ENCODE measurements around the gene DUSP15.
A peak's percentile ranks its signal among the peaks of the same experiment; 100 is the strongest.

Gene DUSP15

DNA sequence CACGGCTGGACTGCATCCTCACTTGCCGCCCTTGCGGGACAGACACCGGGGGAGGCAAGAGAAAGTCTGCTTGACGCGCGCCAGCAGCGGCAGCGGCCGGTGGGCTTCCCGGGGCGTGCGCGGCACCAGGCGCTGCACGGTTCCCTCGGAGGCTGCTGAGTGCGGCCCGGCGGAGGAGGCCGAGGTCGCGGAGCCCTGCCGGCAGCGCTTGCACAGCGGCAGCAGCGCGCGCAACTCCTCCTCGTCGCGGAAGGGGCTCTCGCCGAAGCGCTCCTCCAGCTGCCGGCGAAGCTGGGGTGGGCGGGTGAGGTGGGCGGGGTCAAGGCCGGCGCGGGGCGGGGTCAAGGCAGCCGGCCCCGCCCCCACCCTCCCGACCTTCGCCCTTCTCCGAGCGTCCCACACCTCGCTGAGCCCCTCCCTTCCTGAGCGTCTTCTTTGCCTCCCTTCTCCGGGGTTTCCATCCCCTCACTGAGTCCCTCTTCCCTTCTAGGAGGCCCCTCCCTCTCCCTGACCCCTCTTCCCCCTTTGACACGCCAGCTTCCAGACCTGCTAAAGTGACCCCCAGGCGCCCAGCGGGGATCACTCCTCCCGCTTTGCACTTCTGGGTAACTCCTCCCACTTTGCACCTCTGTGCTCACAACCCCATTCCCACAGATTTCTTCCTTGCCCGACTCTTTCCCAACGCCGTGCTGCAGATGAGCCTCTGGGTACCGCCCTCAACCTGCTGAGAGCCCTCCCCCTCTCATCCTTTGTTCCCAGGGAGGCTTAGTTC is 8.8 kb downstream of the DUSP15 start:
- Histone ChIP-seq H3K27ac (ENCODE audit: insufficient read depth, low read length, poor library complexity, severe bottlenecking) (no peak overlapping the region), H3K27me3 (replicated peaks; ENCODE audit: control insufficient read depth, insufficient read depth, low read length, poor library complexity, severe bottlenecking) (peaks cover 4% of the 10 kb centered on the region), H3K4me3 (ENCODE audit: insufficient read depth, low read depth, low read length, poor library complexity, severe bottlenecking) (peak overlapping the region; percentile 59), H3K4me1 (ENCODE audit: control insufficient read depth, insufficient read depth, low read length, poor library complexity, severe bottlenecking) (peaks cover 8% of the 10 kb centered on the region), H3K9me3 (ENCODE audit: control insufficient read depth, low read length) (no peaks in the 10 kb centered on the region), H3K36me3 (ENCODE audit: control insufficient read depth, insufficient read depth, low read length) (no peaks in the 10 kb centered on the region)
- DNase-seq: peak; percentile 41 to 45 (median 41)

DNA sequence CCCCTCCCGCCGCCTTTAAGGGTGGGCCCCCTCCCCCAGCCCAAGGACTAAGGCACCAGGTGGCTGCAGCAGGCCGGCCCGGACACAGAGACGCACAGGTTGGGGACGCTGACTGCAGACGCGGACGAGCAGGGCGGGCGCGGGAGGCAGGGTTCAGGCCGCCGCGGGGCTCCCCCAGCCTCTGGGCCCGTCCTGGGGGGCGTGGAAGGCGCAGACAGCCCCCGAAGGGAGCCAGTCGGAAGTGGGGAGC is 9.3 kb downstream of the DUSP15 start:
- Histone ChIP-seq H3K9me3 (ENCODE audit: control insufficient read depth, low read length) (no peaks in the 10 kb centered on the region), H3K27ac (ENCODE audit: insufficient read depth, low read length, poor library complexity, severe bottlenecking) (no peak overlapping the region), H3K4me1 (ENCODE audit: control insufficient read depth, insufficient read depth, low read length, poor library complexity, severe bottlenecking) (peaks cover 8% of the 10 kb centered on the region), H3K4me3 (ENCODE audit: insufficient read depth, low read depth, low read length, poor library complexity, severe bottlenecking) (peak overlapping the region; percentile 59), H3K36me3 (ENCODE audit: control insufficient read depth, insufficient read depth, low read length) (no peaks in the 10 kb centered on the region), H3K27me3 (replicated peaks; ENCODE audit: control insufficient read depth, insufficient read depth, low read length, poor library complexity, severe bottlenecking) (peaks cover 4% of the 10 kb centered on the region)
- no peak for DNase-seq

DNA sequence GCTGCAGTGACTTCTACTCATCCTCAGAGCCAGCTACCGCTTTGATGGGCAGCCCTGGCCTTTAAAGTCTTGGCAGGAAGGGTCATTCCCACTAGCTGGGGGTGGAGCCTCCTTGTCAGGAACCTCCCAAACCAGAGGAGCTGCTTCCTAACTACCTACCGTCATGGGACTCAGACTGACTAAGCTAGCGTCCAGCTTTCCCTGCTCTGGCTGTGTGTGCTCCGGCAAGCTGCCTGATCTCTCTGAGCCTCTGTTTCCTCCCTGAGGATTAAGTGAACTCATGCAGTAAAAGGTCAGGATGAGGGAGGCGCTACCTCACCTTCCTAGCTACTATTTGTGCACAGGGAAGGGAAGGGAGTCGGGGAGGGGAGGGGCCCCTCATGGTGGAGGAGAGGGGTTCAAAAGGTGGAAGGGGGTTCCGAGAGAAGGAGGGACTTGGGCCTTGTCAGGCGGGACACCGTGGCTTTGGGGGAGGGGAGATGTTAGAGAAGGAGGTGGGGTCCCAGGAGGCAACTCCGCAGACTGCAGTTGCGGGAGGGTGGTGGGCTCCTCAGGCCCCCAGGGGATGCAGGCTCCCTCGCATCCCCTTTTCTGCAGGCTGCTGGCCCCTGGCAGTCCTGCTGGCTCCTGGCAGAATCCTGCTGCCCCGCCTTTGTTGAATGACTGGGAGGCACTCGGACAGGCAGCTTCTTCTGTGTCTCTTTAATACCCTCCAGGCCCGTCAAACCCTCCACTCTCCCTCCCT is 9.8 kb downstream of the DUSP15 start:
- H3K36me3 ChIP-seq (ENCODE audit: control insufficient read depth, insufficient read depth, low read length): no peaks in the 10 kb centered on the region
- peaks cover 4% of the 10 kb centered on the region for H3K27me3 ChIP-seq (replicated peaks; ENCODE audit: control insufficient read depth, insufficient read depth, low read length, poor library complexity, severe bottlenecking)
- peaks cover 8% of the 10 kb centered on the region for H3K4me1 ChIP-seq (ENCODE audit: control insufficient read depth, insufficient read depth, low read length, poor library complexity, severe bottlenecking)
- no peak for DNase-seq
- H3K9me3 ChIP-seq (ENCODE audit: control insufficient read depth, low read length): no peaks in the 10 kb centered on the region
- peak overlapping the region; percentile 59 for H3K4me3 ChIP-seq (ENCODE audit: insufficient read depth, low read depth, low read length, poor library complexity, severe bottlenecking)
- H3K27ac ChIP-seq (ENCODE audit: insufficient read depth, low read length, poor library complexity, severe bottlenecking): no peak overlapping the region

DNA sequence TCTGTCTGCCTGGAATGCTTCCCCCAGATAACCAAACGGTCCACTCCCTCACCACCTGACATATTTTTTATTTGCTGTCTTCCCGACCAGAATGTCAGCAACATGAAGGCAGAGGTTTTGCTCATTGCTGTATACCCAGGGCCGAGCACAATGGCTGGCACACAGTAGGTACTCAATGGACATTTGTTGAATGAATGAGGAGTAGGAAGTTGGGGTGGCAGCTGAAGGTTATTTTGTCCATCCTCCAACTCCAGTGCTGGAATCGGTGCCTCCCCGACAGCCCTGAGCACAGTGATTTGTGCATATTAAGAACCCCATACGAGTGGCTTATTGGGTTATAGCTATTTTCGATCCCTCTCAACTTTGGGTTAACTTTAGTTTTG is 10.3 kb downstream of the DUSP15 start:
- Histone ChIP-seq H3K36me3 (ENCODE audit: control insufficient read depth, insufficient read depth, low read length) (no peaks in the 10 kb centered on the region), H3K9me3 (ENCODE audit: control insufficient read depth, low read length) (no peaks in the 10 kb centered on the region), H3K27ac (ENCODE audit: insufficient read depth, low read length, poor library complexity, severe bottlenecking) (no peak overlapping the region), H3K4me1 (ENCODE audit: control insufficient read depth, insufficient read depth, low read length, poor library complexity, severe bottlenecking) (peaks cover 8% of the 10 kb centered on the region), H3K27me3 (replicated peaks; ENCODE audit: control insufficient read depth, insufficient read depth, low read length, poor library complexity, severe bottlenecking) (peaks cover 7% of the 10 kb centered on the region), H3K4me3 (ENCODE audit: insufficient read depth, low read depth, low read length, poor library complexity, severe bottlenecking) (no peak overlapping the region)
- DNase-seq: no peak

- no peak for DNase-seq
- Histone ChIP-seq H3K27ac (ENCODE audit: insufficient read depth, low read length, poor library complexity, severe bottlenecking) (no peak overlapping the region), H3K36me3 (ENCODE audit: control insufficient read depth, insufficient read depth, low read length) (no peaks in the 10 kb centered on the region), H3K4me1 (ENCODE audit: control insufficient read depth, insufficient read depth, low read length, poor library complexity, severe bottlenecking) (peaks cover 8% of the 10 kb centered on the region), H3K27me3 (replicated peaks; ENCODE audit: control insufficient read depth, insufficient read depth, low read length, poor library complexity, severe bottlenecking) (peaks cover 8% of the 10 kb centered on the region), H3K4me3 (ENCODE audit: insufficient read depth, low read depth, low read length, poor library complexity, severe bottlenecking) (no peak overlapping the region), H3K9me3 (ENCODE audit: control insufficient read depth, low read length) (no peaks in the 10 kb centered on the region)
Measured at GRCh38 chr20:31859266-31859997, 10.9 kb downstream of the DUSP15 start.

- H3K4me1 ChIP-seq (ENCODE audit: control insufficient read depth, insufficient read depth, low read length, poor library complexity, severe bottlenecking): peaks cover 8% of the 10 kb centered on the region
- H3K27me3 ChIP-seq (replicated peaks; ENCODE audit: control insufficient read depth, insufficient read depth, low read length, poor library complexity, severe bottlenecking): peaks cover 8% of the 10 kb centered on the region
- no peaks in the 10 kb centered on the region for H3K36me3 ChIP-seq (ENCODE audit: control insufficient read depth, insufficient read depth, low read length)
- no peak overlapping the region for H3K27ac ChIP-seq (ENCODE audit: insufficient read depth, low read length, poor library complexity, severe bottlenecking)
- no peak overlapping the region for H3K4me3 ChIP-seq (ENCODE audit: insufficient read depth, low read depth, low read length, poor library complexity, severe bottlenecking)
- no peak for DNase-seq
- no peaks in the 10 kb centered on the region for H3K9me3 ChIP-seq (ENCODE audit: control insufficient read depth, low read length)
Measured at GRCh38 chr20:31858760-31859083, 11.6 kb downstream of the DUSP15 start.

DNA sequence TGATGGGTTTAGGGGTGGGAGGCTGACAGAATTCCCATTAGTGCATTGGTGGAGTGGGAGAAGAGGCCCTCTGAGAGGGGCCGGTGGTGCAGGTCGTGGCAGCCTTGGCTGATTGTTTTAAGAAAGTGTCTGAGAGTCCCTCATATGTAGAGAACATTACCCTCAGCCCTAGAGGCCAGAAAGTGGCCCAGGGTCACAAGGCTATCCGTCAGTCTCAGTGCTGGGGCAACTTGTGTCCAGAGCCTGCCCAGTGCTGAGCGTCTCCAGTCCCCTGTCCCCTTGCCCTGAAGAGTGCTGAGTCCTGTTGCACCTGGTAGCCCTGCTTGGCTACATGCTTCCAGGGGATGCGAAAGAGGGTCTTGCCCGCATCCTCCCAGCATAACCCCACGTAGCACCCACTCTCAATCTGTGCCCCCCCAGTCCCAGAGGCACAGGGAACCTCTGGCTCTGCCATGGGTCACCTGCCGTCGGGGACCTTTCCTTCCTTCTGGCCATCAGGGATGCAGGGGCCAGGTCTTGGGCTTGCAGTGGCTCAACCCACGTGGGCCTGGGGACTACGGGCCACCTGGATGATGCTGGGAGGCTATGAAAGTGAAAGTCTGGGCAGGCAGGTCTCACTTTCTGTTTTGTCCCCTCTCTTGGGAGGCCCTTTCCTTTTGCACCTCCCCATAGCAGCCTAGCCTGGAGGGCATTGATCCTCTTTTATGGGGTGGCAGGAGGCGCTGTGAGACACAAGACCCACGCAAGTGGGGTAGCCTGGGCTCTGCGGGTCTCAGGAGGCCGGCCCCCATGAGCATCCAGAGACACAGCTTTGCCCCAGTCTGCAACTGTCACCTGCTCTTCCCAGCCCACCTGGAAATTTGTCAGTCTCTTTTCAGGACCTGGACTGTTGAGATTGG is 12.2 kb downstream of the DUSP15 start:
- Histone ChIP-seq H3K4me1 (ENCODE audit: control insufficient read depth, insufficient read depth, low read length, poor library complexity, severe bottlenecking) (peaks cover 8% of the 10 kb centered on the region), H3K27me3 (replicated peaks; ENCODE audit: control insufficient read depth, insufficient read depth, low read length, poor library complexity, severe bottlenecking) (peaks cover 8% of the 10 kb centered on the region), H3K27ac (ENCODE audit: insufficient read depth, low read length, poor library complexity, severe bottlenecking) (no peak overlapping the region), H3K36me3 (ENCODE audit: control insufficient read depth, insufficient read depth, low read length) (no peaks in the 10 kb centered on the region), H3K4me3 (ENCODE audit: insufficient read depth, low read depth, low read length, poor library complexity, severe bottlenecking) (no peak overlapping the region), H3K9me3 (ENCODE audit: control insufficient read depth, low read length) (no peaks in the 10 kb centered on the region)
- DNase-seq: no peak

GRCh38 chr20:31856516-31856915 is 13.8 kb downstream of the DUSP15 start:
- no peaks in the 10 kb centered on the region for H3K9me3 ChIP-seq (ENCODE audit: control insufficient read depth, low read length)
- no peak for DNase-seq
- no peak overlapping the region for H3K27ac ChIP-seq (ENCODE audit: insufficient read depth, low read length, poor library complexity, severe bottlenecking)
- H3K27me3 ChIP-seq (replicated peaks; ENCODE audit: control insufficient read depth, insufficient read depth, low read length, poor library complexity, severe bottlenecking): peaks cover 14% of the 10 kb centered on the region
- H3K4me3 ChIP-seq (ENCODE audit: insufficient read depth, low read depth, low read length, poor library complexity, severe bottlenecking): no peak overlapping the region
- no peaks in the 10 kb centered on the region for H3K36me3 ChIP-seq (ENCODE audit: control insufficient read depth, insufficient read depth, low read length)
- H3K4me1 ChIP-seq (ENCODE audit: control insufficient read depth, insufficient read depth, low read length, poor library complexity, severe bottlenecking): peaks cover 8% of the 10 kb centered on the region

GRCh38 chr20:31853481-31853880 is 16.8 kb downstream of the DUSP15 start:
- Histone ChIP-seq H3K27ac (ENCODE audit: insufficient read depth, low read length, poor library complexity, severe bottlenecking) (no peak overlapping the region), H3K27me3 (replicated peaks; ENCODE audit: control insufficient read depth, insufficient read depth, low read length, poor library complexity, severe bottlenecking) (peaks cover 11% of the 10 kb centered on the region), H3K36me3 (ENCODE audit: control insufficient read depth, insufficient read depth, low read length) (no peaks in the 10 kb centered on the region)

More at GRCh38 chr20:31853481-31853880, 16.8 kb downstream of the DUSP15 start:
- no peak for DNase-seq
- Histone ChIP-seq H3K4me3 (ENCODE audit: insufficient read depth, low read depth, low read length, poor library complexity, severe bottlenecking) (no peak overlapping the region), H3K9me3 (ENCODE audit: control insufficient read depth, low read length) (no peaks in the 10 kb centered on the region), H3K4me1 (ENCODE audit: control insufficient read depth, insufficient read depth, low read length, poor library complexity, severe bottlenecking) (no peaks in the 10 kb centered on the region)

Data from effector memory CD4-positive, alpha-beta T cell (primary cell).